GM23338 (cell line): Measurements from ENCODE around the gene DENND2C. TPM values are rescaled to one million over a fixed set of nuclear protein-coding genes. Genes with fewer than 3 reads are reported as not detected.

Source experiments
- ATAC-seq: fragments of 200-7000 bp; cut with Tn5 transposase; 3 replicates; pipeline ENCODE4 v1.9.1; 2020
- DNase-seq: peaks from one replicate; pipeline ENCODE4 v3.0.0-alpha.2; 2015; ENCODE audit warnings: low spot score
- H2AFZ ChIP-seq: fragments of 200-600 bp; sonication (generic); 2 replicates; pipeline ENCODE4 v1.8.0; 2016; ENCODE audit warnings: antibody characterized with exemption, mild to moderate bottlenecking, moderate library complexity
- H3F3A ChIP-seq: fragments of 200-600 bp; sonication (generic); replicated peaks from 2 replicates; pipeline ENCODE4 v1.8.0; 2017; ENCODE audit warnings: antibody characterized with exemption, mixed run types, low read depth
- H3K27ac ChIP-seq: fragments of 200-600 bp; sonication (generic); 2 replicates; pipeline ENCODE4 v1.6.1; 2016; ENCODE audit warnings: low read depth
- H3K27me3 ChIP-seq: fragments of 200-600 bp; sonication (generic); 2 replicates; pipeline ENCODE4 v1.8.0; 2016; ENCODE audit warnings: mild to moderate bottlenecking, mixed run types, moderate library complexity; ENCODE audit not compliant: insufficient read depth
- H3K36me3 ChIP-seq: fragments of 200-600 bp; sonication (generic); 2 replicates; pipeline ENCODE4 v1.8.0; 2016; ENCODE audit warnings: mild to moderate bottlenecking; ENCODE audit not compliant: insufficient read depth
- H3K4me1 ChIP-seq: fragments of 200-600 bp; sonication (generic); 2 replicates; pipeline ENCODE4 v1.8.0; 2016; ENCODE audit warnings: mild to moderate bottlenecking, moderate library complexity; ENCODE audit not compliant: insufficient read depth
- H3K4me2 ChIP-seq: fragments of 200-600 bp; sonication (generic); 2 replicates; pipeline ENCODE4 v1.7.1; 2017; ENCODE audit warnings: mixed run types
- H3K4me3 ChIP-seq: fragments of 200-600 bp; sonication (generic); 2 replicates; pipeline ENCODE4 v1.6.1; 2016; ENCODE audit warnings: mixed run types
- H3K79me2 ChIP-seq: fragments of 200-600 bp; sonication (generic); replicated peaks from 2 replicates; pipeline ENCODE4 v1.8.0; 2017; ENCODE audit warnings: mild to moderate bottlenecking; ENCODE audit not compliant: insufficient read depth
- H3K9me2 ChIP-seq: fragments of 200-600 bp; sonication (generic); 2 replicates; pipeline ENCODE4 v1.8.0; 2017; ENCODE audit not compliant: insufficient read depth
- H4K20me1 ChIP-seq: fragments of 200-600 bp; sonication (generic); replicated peaks from 2 replicates; pipeline ENCODE4 v1.8.0; 2017; ENCODE audit warnings: mild to moderate bottlenecking; ENCODE audit not compliant: insufficient read depth
- H3K27ac Mint-ChIP-seq: 2 replicates; pipeline ENCODE4 v1.8.0; 2020; ENCODE audit warnings: inconsistent platforms, mild to moderate bottlenecking, moderate library complexity, mixed read lengths
- H3K27me3 Mint-ChIP-seq: 3 replicates; pipeline ENCODE4 v1.8.0; 2022; ENCODE audit warnings: low read depth, mild to moderate bottlenecking, moderate library complexity, mixed read lengths, inconsistent platforms; ENCODE audit not compliant: insufficient read depth, poor library complexity
- H3K36me3 Mint-ChIP-seq: 3 replicates; pipeline ENCODE4 v1.8.0; 2021; ENCODE audit warnings: low read depth, mild to moderate bottlenecking, inconsistent platforms, moderate library complexity, mixed read lengths
- H3K4me1 Mint-ChIP-seq: 3 replicates; pipeline ENCODE4 v1.8.0; 2020; ENCODE audit warnings: mild to moderate bottlenecking, inconsistent platforms, mixed read lengths
- H3K4me3 Mint-ChIP-seq: 3 replicates; pipeline ENCODE4 v1.8.0; 2021; ENCODE audit warnings: moderate library complexity, mild to moderate bottlenecking, inconsistent platforms, mixed read lengths
- H3K9me3 Mint-ChIP-seq: 3 replicates; pipeline ENCODE4 v1.8.0; 2020; ENCODE audit warnings: moderate library complexity, mild to moderate bottlenecking, inconsistent platforms, mixed read lengths
- CREB1 ChIP-seq: fragments of 250-450 bp; sonication (Bioruptor Pico); IDR thresholded peaks from 2 replicates; pipeline ENCODE4 v1.5.0; 2020; ENCODE audit warnings: low read depth, mild to moderate bottlenecking, moderate library complexity
- CTCF ChIP-seq, 2 experiments: fragments of 200-600 bp in 1 of 2; sonication (generic) in 1 of 2; conservative IDR thresholded peaks; 2 replicates each; pipeline versions ENCODE4 v1.5.1 to v1.6.1; 2016 to 2017; ENCODE audit warnings: antibody characterized with exemption in 2 of 2, low read depth in 2 of 2, mild to moderate bottlenecking in 2 of 2, moderate library complexity in 1 of 2
- ETS1 ChIP-seq: IDR thresholded peaks from 2 replicates; pipeline ENCODE4 v1.6.1; 2016; ENCODE audit warnings: antibody characterized with exemption
- EZH2 ChIP-seq: fragments of 200-600 bp; sonication (generic); IDR thresholded peaks from one replicate; pipeline ENCODE4 v1.8.0; 2017; ENCODE audit warnings: antibody characterized with exemption, mild to moderate bottlenecking, low read depth; ENCODE audit not compliant: unreplicated experiment
- EZH2phosphoT487 ChIP-seq: fragments of 200-600 bp; sonication (generic); IDR thresholded peaks from one replicate; pipeline ENCODE4 v1.8.1; 2018; ENCODE audit warnings: antibody characterized with exemption; ENCODE audit not compliant: unreplicated experiment
- JUNB ChIP-seq: IDR thresholded peaks from one replicate; pipeline ENCODE4 v1.6.1; 2016; ENCODE audit warnings: antibody characterized with exemption; ENCODE audit not compliant: unreplicated experiment
- ZNF462 ChIP-seq: fragments of 250-450 bp; sonication (Bioruptor Pico); IDR thresholded peaks from 2 replicates; pipeline ENCODE4 v1.5.0; 2020; ENCODE audit warnings: mild to moderate bottlenecking, moderate library complexity
- polyA plus RNA-seq: library from polyadenylated mRNA; unstranded; fragments of >200 nt; fragmentation: Nextera tagmentation; extraction: Ambion mirVana; gene quantifications from 2 replicates; pipeline ENCODE4 v1.2.1, GENCODE V29; 2016
- total RNA-seq: library from RNA; depleted of rRNA; stranded (reverse); fragments of >200 nt; shearing (Covaris generic); gene quantifications from 2 replicates; pipeline ENCODE4 v1.2.3, GENCODE V29; 2014

Gene DENND2C
- total and polyA plus RNA-seq, 2 experiments from 2014 or later: 4.1 to 7.0 TPM

GRCh38 chr1:114707604-114708003, 37.8 kb upstream of the DENND2C start (continued):
- TF ChIP-seq CTCF (conservative IDR thresholded peaks at IDR 0.05; ENCODE audit: low read depth in 2 of 2) (no peak), EZH2phosphoT487 (no peak), JUNB (no peak), EZH2 (no peak), CREB1 (CRISPR knock-in tag) (no peak), ZNF462 (CRISPR knock-in tag) (no peak)

GRCh38 chr1:114703242-114703641, 33.4 kb upstream of the DENND2C start:
- H3K36me3 ChIP-seq: peaks cover 16% of the 10 kb centered on the region
- Mint-ChIP-seq H3K36me3 (peaks cover 15% of the 10 kb centered on the region), H3K4me3 (no peak overlapping the region)
- TF ChIP-seq ETS1 (no peak), ZNF462 (CRISPR knock-in tag) (no peak), JUNB (no peak)

More at GRCh38 chr1:114703242-114703641, 33.4 kb upstream of the DENND2C start:
- DNase-seq (no peak), ATAC-seq (no peak)
- Histone ChIP-seq H4K20me1 (no peaks in the 10 kb centered on the region), H2AFZ (no peak overlapping the region), H3K27me3 (no peaks in the 10 kb centered on the region), H3F3A (no peaks in the 10 kb centered on the region), H3K9me2 (no peaks in the 10 kb centered on the region), H3K79me2 (no peaks in the 10 kb centered on the region), H3K4me1 (no peaks in the 10 kb centered on the region), H3K4me3 (no peak overlapping the region), H3K4me2 (no peak overlapping the region), H3K27ac (no peak overlapping the region)
- no peaks in the 10 kb centered on the region for H3K4me1 Mint-ChIP-seq
- no peaks in the 10 kb centered on the region for H3K9me3 Mint-ChIP-seq
- H3K27me3 Mint-ChIP-seq: peaks cover 2% of the 10 kb centered on the region
- no peak overlapping the region for H3K27ac Mint-ChIP-seq
